ENCODE data around the gene PROSER3. TPM values are rescaled to one million over a fixed set of nuclear protein-coding genes. Genes with fewer than 3 reads are reported as not detected.

The PROSER3 gene
- total and polyA plus RNA-seq, 2 of the 13 experiments (the other 11 are each of a cell fraction or from before 2014, with no cell fraction given), result 5.1 to 5.7 TPM

GRCh38 chr19:35757749-35758608 lies at the start of gene PROSER3 (continued):
- TF ChIP-seq ZNF142 (CRISPR knock-in tag; IDR thresholded peaks at IDR 0.05) (no peak), FOXP1 (IDR thresholded peaks at IDR 0.05) (no peak), FOXP1 (CRISPR knock-in tag; IDR thresholded peaks at IDR 0.05) (no peak), NFE2 (CRISPR knock-in tag; IDR thresholded peaks at IDR 0.05) (no peak), SIN3A (IDR thresholded peaks at IDR 0.05; ENCODE audit: borderline replicate concordance, low read depth, low read length) (peak; percentile 80), MLXIP (CRISPR knock-in tag; IDR thresholded peaks at IDR 0.05; ENCODE audit: borderline replicate concordance) (no peak), ZHX1 (CRISPR knock-in tag; IDR thresholded peaks at IDR 0.05; ENCODE audit: low read depth) (no peak), JARID2 (CRISPR knock-in tag; IDR thresholded peaks at IDR 0.05; ENCODE audit: insufficient replicate concordance) (no peak), GABPA (IDR thresholded peaks at IDR 0.05; ENCODE audit: low read depth, low read length) (peak; percentile 50), GABPA (CRISPR knock-in tag; IDR thresholded peaks at IDR 0.05; ENCODE audit: low read depth) (peak; percentile 79)
- TF ChIP-seq, protein P1, sequence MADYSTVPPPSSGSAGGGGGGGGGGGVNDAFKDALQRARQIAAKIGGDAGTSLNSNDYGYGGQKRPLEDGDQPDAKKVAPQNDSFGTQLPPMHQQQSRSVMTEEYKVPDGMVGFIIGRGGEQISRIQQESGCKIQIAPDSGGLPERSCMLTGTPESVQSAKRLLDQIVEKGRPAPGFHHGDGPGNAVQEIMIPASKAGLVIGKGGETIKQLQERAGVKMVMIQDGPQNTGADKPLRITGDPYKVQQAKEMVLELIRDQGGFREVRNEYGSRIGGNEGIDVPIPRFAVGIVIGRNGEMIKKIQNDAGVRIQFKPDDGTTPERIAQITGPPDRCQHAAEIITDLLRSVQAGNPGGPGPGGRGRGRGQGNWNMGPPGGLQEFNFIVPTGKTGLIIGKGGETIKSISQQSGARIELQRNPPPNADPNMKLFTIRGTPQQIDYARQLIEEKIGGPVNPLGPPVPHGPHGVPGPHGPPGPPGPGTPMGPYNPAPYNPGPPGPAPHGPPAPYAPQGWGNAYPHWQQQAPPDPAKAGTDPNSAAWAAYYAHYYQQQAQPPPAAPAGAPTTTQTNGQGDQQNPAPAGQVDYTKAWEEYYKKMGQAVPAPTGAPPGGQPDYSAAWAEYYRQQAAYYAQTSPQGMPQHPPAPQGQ (CRISPR knock-in tag; IDR thresholded peaks at IDR 0.05; ENCODE audit: borderline replicate concordance), result no peak
- TF ChIP-seq, protein P2, sequence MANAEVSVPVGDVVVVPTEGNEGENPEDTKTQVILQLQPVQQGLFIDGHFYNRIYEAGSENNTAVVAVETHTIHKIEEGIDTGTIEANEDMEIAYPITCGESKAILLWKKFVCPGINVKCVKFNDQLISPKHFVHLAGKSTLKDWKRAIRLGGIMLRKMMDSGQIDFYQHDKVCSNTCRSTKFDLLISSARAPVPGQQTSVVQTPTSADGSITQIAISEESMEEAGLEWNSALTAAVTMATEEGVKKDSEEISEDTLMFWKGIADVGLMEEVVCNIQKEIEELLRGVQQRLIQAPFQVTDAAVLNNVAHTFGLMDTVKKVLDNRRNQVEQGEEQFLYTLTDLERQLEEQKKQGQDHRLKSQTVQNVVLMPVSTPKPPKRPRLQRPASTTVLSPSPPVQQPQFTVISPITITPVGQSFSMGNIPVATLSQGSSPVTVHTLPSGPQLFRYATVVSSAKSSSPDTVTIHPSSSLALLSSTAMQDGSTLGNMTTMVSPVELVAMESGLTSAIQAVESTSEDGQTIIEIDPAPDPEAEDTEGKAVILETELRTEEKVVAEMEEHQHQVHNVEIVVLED (CRISPR knock-in tag; IDR thresholded peaks at IDR 0.05; ENCODE audit: borderline replicate concordance), result no peak

Measured in HepG2 (cell line).